ENCODE results near the gene EXOSC1.

- TF ChIP-seq POLR2A (IDR thresholded peaks at IDR 0.05), result no peak
- TF ChIP-seq CTCF (IDR thresholded peaks at IDR 0.05), result no peak
- TF ChIP-seq POLR2AphosphoS5 (IDR thresholded peaks at IDR 0.05), result no peak
- no peak for TF ChIP-seq EP300 (IDR thresholded peaks at IDR 0.05)
Observed at GRCh38 chr10:97404044-97404443, 41.8 kb downstream of the EXOSC1 start.
